Measurements from ENCODE around the gene CUL9. TPM values are rescaled to one million over a fixed set of nuclear protein-coding genes. Genes with fewer than 3 reads are reported as not detected.

Gene CUL9
- total RNA-seq, 1 donor from 2014 or later = 11.1 TPM

DNA sequence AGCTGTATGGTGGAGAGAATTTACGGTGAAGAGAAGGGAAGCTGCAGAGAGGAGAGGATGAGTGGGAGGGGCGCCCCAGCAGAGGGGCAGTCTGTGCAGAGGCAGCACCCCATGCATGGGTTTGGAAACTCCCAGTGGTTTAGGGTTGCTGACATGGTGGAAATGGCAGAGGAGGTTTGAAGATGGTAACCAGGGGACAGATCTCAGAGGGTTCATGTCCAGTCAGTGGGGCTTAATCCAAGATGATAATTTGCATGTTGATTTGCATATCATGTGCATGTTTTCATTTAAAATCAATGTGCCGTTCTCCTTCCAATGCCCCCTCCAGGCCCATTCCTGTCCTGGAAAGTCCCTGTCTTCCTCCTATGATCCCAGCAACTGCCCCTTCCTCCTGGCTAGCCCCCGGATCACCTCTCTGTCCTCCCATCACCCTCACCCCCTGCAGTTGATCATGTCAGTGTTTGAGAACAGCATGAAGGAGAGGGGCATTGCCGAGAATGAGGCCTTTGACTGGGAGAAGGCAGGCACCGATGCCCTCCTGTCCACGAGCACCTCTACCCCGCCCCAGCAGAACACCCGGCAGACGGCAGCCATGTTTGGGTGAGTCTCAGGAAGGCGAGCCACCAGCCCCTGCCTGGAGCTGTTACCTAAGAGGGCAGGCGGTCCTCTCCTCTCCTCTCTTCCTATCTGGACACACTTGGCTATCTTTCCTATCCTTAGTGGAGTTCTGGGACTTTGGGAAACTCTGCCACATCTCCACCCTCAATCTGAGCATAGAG is 75.6 kb downstream of the CUL9 start:
- no peak for DNase-seq (ENCODE audit: low read depth)
- no peak overlapping the region for H3K4me3 ChIP-seq (ENCODE audit: insufficient read depth, low read depth, low read length)
- no peaks in the 10 kb centered on the region for H4K20me1 ChIP-seq (ENCODE audit: insufficient read depth, low read length)
- no peak overlapping the region for H3K27ac ChIP-seq (ENCODE audit: low read depth, low read length)
- H3K36me3 ChIP-seq (ENCODE audit: insufficient read depth, low read length) = no peaks in the 10 kb centered on the region
- Mint-ChIP-seq H3K36me3 (ENCODE audit: low read depth, unreplicated experiment) (no peaks in the 10 kb centered on the region), H3K27ac (ENCODE audit: unreplicated experiment) (no peak overlapping the region), H3K9me3 (ENCODE audit: unreplicated experiment) (peaks cover 3% of the 10 kb centered on the region), H3K4me1 (ENCODE audit: low read depth, unreplicated experiment) (peaks cover 1% of the 10 kb centered on the region), H3K4me3 (ENCODE audit: unreplicated experiment) (no peak overlapping the region), H3K27me3 (ENCODE audit: low read depth, unreplicated experiment) (peaks cover 49% of the 10 kb centered on the region)
- H3K9me3 ChIP-seq (ENCODE audit: insufficient read depth, low read depth, low read length) = no peaks in the 10 kb centered on the region
- H3K4me1 ChIP-seq (ENCODE audit: insufficient read depth, low read length) = no peaks in the 10 kb centered on the region
- FAIRE-seq = no peak
- no peak overlapping the region for H3K4me2 ChIP-seq (ENCODE audit: low read length)
- no peak overlapping the region for H3K9ac ChIP-seq (ENCODE audit: low read length)
- no peaks in the 10 kb centered on the region for H3K79me2 ChIP-seq (ENCODE audit: insufficient read depth, low read length)
- H3K27me3 ChIP-seq (ENCODE audit: insufficient read depth, low read length) = peaks cover 3% of the 10 kb centered on the region
- no peak overlapping the region for H2AFZ ChIP-seq (ENCODE audit: low read depth, low read length)
- TF ChIP-seq, protein P1, sequence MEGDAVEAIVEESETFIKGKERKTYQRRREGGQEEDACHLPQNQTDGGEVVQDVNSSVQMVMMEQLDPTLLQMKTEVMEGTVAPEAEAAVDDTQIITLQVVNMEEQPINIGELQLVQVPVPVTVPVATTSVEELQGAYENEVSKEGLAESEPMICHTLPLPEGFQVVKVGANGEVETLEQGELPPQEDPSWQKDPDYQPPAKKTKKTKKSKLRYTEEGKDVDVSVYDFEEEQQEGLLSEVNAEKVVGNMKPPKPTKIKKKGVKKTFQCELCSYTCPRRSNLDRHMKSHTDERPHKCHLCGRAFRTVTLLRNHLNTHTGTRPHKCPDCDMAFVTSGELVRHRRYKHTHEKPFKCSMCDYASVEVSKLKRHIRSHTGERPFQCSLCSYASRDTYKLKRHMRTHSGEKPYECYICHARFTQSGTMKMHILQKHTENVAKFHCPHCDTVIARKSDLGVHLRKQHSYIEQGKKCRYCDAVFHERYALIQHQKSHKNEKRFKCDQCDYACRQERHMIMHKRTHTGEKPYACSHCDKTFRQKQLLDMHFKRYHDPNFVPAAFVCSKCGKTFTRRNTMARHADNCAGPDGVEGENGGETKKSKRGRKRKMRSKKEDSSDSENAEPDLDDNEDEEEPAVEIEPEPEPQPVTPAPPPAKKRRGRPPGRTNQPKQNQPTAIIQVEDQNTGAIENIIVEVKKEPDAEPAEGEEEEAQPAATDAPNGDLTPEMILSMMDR (IDR thresholded peaks at IDR 0.05; ENCODE audit: insufficient read depth, low read depth, low read length) = no peak
- no peak for TF ChIP-seq EZH2 (IDR thresholded peaks at IDR 0.05; ENCODE audit: insufficient read depth, low read length)

DNA sequence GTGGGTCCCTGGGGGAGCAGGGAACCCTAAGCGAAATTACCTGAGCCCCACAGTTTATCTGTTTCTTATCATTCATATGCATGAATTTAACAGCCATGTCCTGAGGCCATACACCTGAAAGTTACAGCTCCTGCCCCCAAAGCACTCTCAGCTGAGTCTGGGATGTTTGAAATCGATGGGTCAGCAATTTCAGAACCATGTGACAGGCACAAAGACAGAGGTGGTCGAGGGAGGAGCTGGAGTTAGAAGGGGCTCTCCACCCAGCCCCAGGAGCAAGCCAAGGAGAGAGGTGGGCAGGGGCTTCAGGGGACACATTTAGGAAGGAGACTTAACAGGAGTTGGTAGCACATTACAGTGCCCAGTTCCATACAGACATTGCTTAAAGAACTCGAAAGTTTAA is 76.2 kb downstream of the CUL9 start:
- Mint-ChIP-seq H3K9me3 (ENCODE audit: unreplicated experiment) (peaks cover 3% of the 10 kb centered on the region), H3K27me3 (ENCODE audit: low read depth, unreplicated experiment) (peaks cover 44% of the 10 kb centered on the region), H3K4me1 (ENCODE audit: low read depth, unreplicated experiment) (peaks cover 1% of the 10 kb centered on the region), H3K27ac (ENCODE audit: unreplicated experiment) (no peak overlapping the region), H3K4me3 (ENCODE audit: unreplicated experiment) (no peak overlapping the region), H3K36me3 (ENCODE audit: low read depth, unreplicated experiment) (no peaks in the 10 kb centered on the region)
- H3K4me3 ChIP-seq (ENCODE audit: insufficient read depth, low read depth, low read length) = no peak overlapping the region
- H3K36me3 ChIP-seq (ENCODE audit: insufficient read depth, low read length) = no peaks in the 10 kb centered on the region
- H3K9ac ChIP-seq (ENCODE audit: low read length) = no peak overlapping the region
- no peaks in the 10 kb centered on the region for H3K79me2 ChIP-seq (ENCODE audit: insufficient read depth, low read length)
- no peak overlapping the region for H3K4me2 ChIP-seq (ENCODE audit: low read length)
- H3K27ac ChIP-seq (ENCODE audit: low read depth, low read length) = no peak overlapping the region
- FAIRE-seq = no peak
- no peak overlapping the region for H2AFZ ChIP-seq (ENCODE audit: low read depth, low read length)
- H4K20me1 ChIP-seq (ENCODE audit: insufficient read depth, low read length) = no peaks in the 10 kb centered on the region
- no peak for TF ChIP-seq EZH2 (IDR thresholded peaks at IDR 0.05; ENCODE audit: insufficient read depth, low read length)
- no peak for DNase-seq (ENCODE audit: low read depth)
- H3K9me3 ChIP-seq (ENCODE audit: insufficient read depth, low read depth, low read length) = no peaks in the 10 kb centered on the region
- no peaks in the 10 kb centered on the region for H3K4me1 ChIP-seq (ENCODE audit: insufficient read depth, low read length)
- peaks cover 3% of the 10 kb centered on the region for H3K27me3 ChIP-seq (ENCODE audit: insufficient read depth, low read length)

DNA sequence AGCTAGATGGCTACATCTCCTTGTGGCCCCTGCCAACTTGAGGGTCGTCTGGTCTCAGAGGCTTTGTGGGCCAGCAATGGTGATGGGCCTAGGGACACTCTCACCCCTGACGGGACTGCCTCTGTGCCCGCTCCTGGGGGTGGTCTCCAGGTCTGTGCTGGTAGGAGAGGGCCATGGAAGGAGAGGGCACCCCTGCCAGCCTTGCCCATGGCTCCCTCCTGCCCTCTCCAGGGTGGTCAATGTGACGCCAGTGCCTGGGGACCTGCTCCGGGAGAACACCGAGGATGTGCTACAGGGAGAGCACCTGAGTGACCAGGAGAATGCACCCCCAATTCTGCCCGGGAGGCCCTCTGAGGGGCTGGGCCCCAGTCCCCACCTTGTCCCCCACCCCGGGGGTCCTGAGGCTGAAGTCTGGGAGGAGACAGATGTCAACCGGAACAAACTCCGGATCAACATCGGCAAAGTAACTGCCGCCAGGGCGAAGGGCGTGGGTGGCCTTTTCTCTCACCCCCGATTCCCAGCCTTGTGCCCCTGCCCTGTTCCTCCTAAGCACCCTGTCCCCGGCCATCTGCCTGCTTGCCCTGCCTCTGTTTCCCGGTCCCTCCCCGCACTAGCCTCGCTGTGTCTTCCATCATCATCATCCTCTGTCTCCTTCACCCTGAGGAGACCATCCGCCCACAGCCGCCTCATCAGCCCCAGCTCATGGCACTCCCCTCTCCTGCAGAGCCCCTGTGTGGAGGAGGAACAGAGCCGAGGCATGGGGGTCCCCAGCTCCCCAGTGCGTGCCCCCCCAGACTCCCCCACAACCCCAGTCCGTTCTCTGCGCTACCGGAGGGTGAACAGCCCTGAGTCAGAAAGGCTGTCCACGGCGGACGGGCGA is 77.1 kb downstream of the CUL9 start:
- Histone ChIP-seq H3K9me3 (ENCODE audit: insufficient read depth, low read depth, low read length) (no peaks in the 10 kb centered on the region), H3K79me2 (ENCODE audit: insufficient read depth, low read length) (no peaks in the 10 kb centered on the region), H3K27me3 (ENCODE audit: insufficient read depth, low read length) (peaks cover 3% of the 10 kb centered on the region), H2AFZ (ENCODE audit: low read depth, low read length) (no peak overlapping the region), H3K4me2 (ENCODE audit: low read length) (no peak overlapping the region), H3K27ac (ENCODE audit: low read depth, low read length) (no peak overlapping the region), H3K4me3 (ENCODE audit: insufficient read depth, low read depth, low read length) (no peak overlapping the region), H3K9ac (ENCODE audit: low read length) (no peak overlapping the region), H3K36me3 (ENCODE audit: insufficient read depth, low read length) (no peaks in the 10 kb centered on the region), H3K4me1 (ENCODE audit: insufficient read depth, low read length) (no peaks in the 10 kb centered on the region), H4K20me1 (ENCODE audit: insufficient read depth, low read length) (no peaks in the 10 kb centered on the region)
- no peak for DNase-seq (ENCODE audit: low read depth)
- H3K4me1 Mint-ChIP-seq (ENCODE audit: low read depth, unreplicated experiment) = peaks cover 1% of the 10 kb centered on the region
- H3K27me3 Mint-ChIP-seq (ENCODE audit: low read depth, unreplicated experiment) = peaks cover 37% of the 10 kb centered on the region
- peaks cover 3% of the 10 kb centered on the region for H3K9me3 Mint-ChIP-seq (ENCODE audit: unreplicated experiment)
- H3K4me3 Mint-ChIP-seq (ENCODE audit: unreplicated experiment) = no peak overlapping the region
- FAIRE-seq = no peak
- no peak overlapping the region for H3K27ac Mint-ChIP-seq (ENCODE audit: unreplicated experiment)
- no peaks in the 10 kb centered on the region for H3K36me3 Mint-ChIP-seq (ENCODE audit: low read depth, unreplicated experiment)
- TF ChIP-seq EZH2 (IDR thresholded peaks at IDR 0.05; ENCODE audit: insufficient read depth, low read length) = no peak
- TF ChIP-seq, protein P1 (IDR thresholded peaks at IDR 0.05; ENCODE audit: insufficient read depth, low read depth, low read length) = no peak

Measured in astrocyte (in vitro differentiated cells and primary cell).